ELF-1 (cell line): Measurements from ENCODE around the gene POLR1E.

Experiments used
- DNase-seq: peaks from one replicate; pipeline ENCODE4 v3.0.0-alpha.2; 2016; ENCODE audit warnings: low read depth, low spot score

POLR1E gene

GRCh38 chr9:37485389-37486255 lies at the start of gene POLR1E:
POLR1E (plus strand) TSS chr9:37485948; CDS start chr9:37486048, 100 bp downstream.
- DNase-seq: peak; percentile 98

- DNase-seq: no peak
These were observed 49.2 kb upstream of the POLR1E start for GRCh38 chr9:37436540-37436939.

GRCh38 chr9:37437010-37437409 lies 48.7 kb upstream of the POLR1E start:
- DNase-seq: no peak

- no peak for DNase-seq
These were observed 48.1 kb upstream of the POLR1E start for GRCh38 chr9:37437621-37438020.

- DNase-seq: no peak
These were observed 47.4 kb upstream of the POLR1E start for GRCh38 chr9:37438359-37438758.

GRCh38 chr9:37441776-37442370 lies 43.9 kb upstream of the POLR1E start:
- DNase-seq: no peak

- DNase-seq: no peak
These were observed 43.2 kb upstream of the POLR1E start for GRCh38 chr9:37442556-37442955.

GRCh38 chr9:37443566-37443965 lies 42.2 kb upstream of the POLR1E start:
- no peak for DNase-seq

GRCh38 chr9:37444890-37445289 lies 40.9 kb upstream of the POLR1E start:
- DNase-seq: no peak

- DNase-seq: no peak
These were observed 39.9 kb upstream of the POLR1E start for GRCh38 chr9:37445832-37446231.

GRCh38 chr9:37446401-37446800 lies 39.3 kb upstream of the POLR1E start:
- DNase-seq: no peak

- no peak for DNase-seq
These were observed 38.6 kb upstream of the POLR1E start for GRCh38 chr9:37447111-37447510.

- peak; percentile 60 for DNase-seq
These were observed 35.7 kb upstream of the POLR1E start for GRCh38 chr9:37449862-37450632.

- no peak for DNase-seq
These were observed 34.1 kb upstream of the POLR1E start for GRCh38 chr9:37451628-37452027.

- no peak for DNase-seq
These were observed 33.1 kb upstream of the POLR1E start for GRCh38 chr9:37452611-37453010.

GRCh38 chr9:37453827-37454226 lies 31.9 kb upstream of the POLR1E start:
- DNase-seq: no peak

GRCh38 chr9:37454238-37454637 lies 31.5 kb upstream of the POLR1E start:
- DNase-seq: no peak

- no peak for DNase-seq
These were observed 29.7 kb upstream of the POLR1E start for GRCh38 chr9:37455884-37456647.

GRCh38 chr9:37456817-37457216 lies 28.9 kb upstream of the POLR1E start:
- no peak for DNase-seq

GRCh38 chr9:37464006-37464405 lies 21.7 kb upstream of the POLR1E start:
- no peak for DNase-seq

GRCh38 chr9:37464426-37465248 lies 21.1 kb upstream of the POLR1E start:
- DNase-seq: no peak
